Mucosa of stomach (tissue), 1 donor: ENCODE data around the gene GRIK5.

ENCODE experiments used
- H3K27me3 ChIP-seq: one replicate; pipeline ENCODE4 v1.7.0; 2013; ENCODE audit warnings: mild to moderate bottlenecking, low read length; ENCODE audit not compliant: control insufficient read depth, insufficient read depth
- H3K36me3 ChIP-seq: one replicate; pipeline ENCODE4 v1.7.0; 2013; ENCODE audit warnings: low read length; ENCODE audit not compliant: control insufficient read depth, insufficient read depth
- H3K4me1 ChIP-seq: one replicate; pipeline ENCODE4 v1.7.0; 2013; ENCODE audit warnings: mild to moderate bottlenecking, low read length; ENCODE audit not compliant: control insufficient read depth, insufficient read depth
- H3K4me3 ChIP-seq: one replicate; pipeline ENCODE4 v1.7.0; 2013; ENCODE audit warnings: low read length
- H3K9ac ChIP-seq: one replicate; pipeline ENCODE4 v1.7.0; 2013; ENCODE audit warnings: mild to moderate bottlenecking, low read length, moderate library complexity
- H3K9me3 ChIP-seq: one replicate; pipeline ENCODE4 v1.7.0; 2013; ENCODE audit warnings: mild to moderate bottlenecking, low read length, moderate library complexity; ENCODE audit not compliant: control insufficient read depth
- donor health status: Pancreatic carcinoma.

GRIK5 gene

GRCh38 chr19:42033413-42033812, 36.6 kb downstream of the GRIK5 start:
- no peak overlapping the region for H3K4me3 ChIP-seq

GRCh38 chr19:42032431-42032830, 37.6 kb downstream of the GRIK5 start:
- no peaks in the 10 kb centered on the region for H3K9me3 ChIP-seq
- no peak overlapping the region for H3K9ac ChIP-seq
- H3K27me3 ChIP-seq, result no peaks in the 10 kb centered on the region
- no peaks in the 10 kb centered on the region for H3K4me1 ChIP-seq
- H3K4me3 ChIP-seq, result no peak overlapping the region
- no peaks in the 10 kb centered on the region for H3K36me3 ChIP-seq

More at GRCh38 chr19:42033413-42033812, 36.6 kb downstream of the GRIK5 start:
- no peaks in the 10 kb centered on the region for H3K4me1 ChIP-seq
- H3K9me3 ChIP-seq, result no peaks in the 10 kb centered on the region
- H3K27me3 ChIP-seq, result no peaks in the 10 kb centered on the region
- no peak overlapping the region for H3K9ac ChIP-seq
- no peaks in the 10 kb centered on the region for H3K36me3 ChIP-seq

- H3K9me3 ChIP-seq, result no peaks in the 10 kb centered on the region
- no peak overlapping the region for H3K4me3 ChIP-seq
- no peaks in the 10 kb centered on the region for H3K36me3 ChIP-seq
- no peaks in the 10 kb centered on the region for H3K27me3 ChIP-seq
- H3K4me1 ChIP-seq, result no peaks in the 10 kb centered on the region
- H3K9ac ChIP-seq, result no peak overlapping the region
These were observed 39.2 kb downstream of the GRIK5 start for GRCh38 chr19:42030645-42031440.

- Histone ChIP-seq H3K9me3 (no peaks in the 10 kb centered on the region), H3K36me3 (no peaks in the 10 kb centered on the region), H3K9ac (no peak overlapping the region), H3K27me3 (peaks cover 9% of the 10 kb centered on the region), H3K4me1 (no peaks in the 10 kb centered on the region), H3K4me3 (no peak overlapping the region)
These were observed 41.4 kb downstream of the GRIK5 start for GRCh38 chr19:42028304-42029216.

- no peak overlapping the region for H3K4me3 ChIP-seq
- H3K36me3 ChIP-seq, result no peaks in the 10 kb centered on the region
- H3K4me1 ChIP-seq, result no peaks in the 10 kb centered on the region
- peaks cover 9% of the 10 kb centered on the region for H3K27me3 ChIP-seq
- H3K9ac ChIP-seq, result no peak overlapping the region
- no peaks in the 10 kb centered on the region for H3K9me3 ChIP-seq
These were observed 45.3 kb downstream of the GRIK5 start for GRCh38 chr19:42024622-42025111.

- no peaks in the 10 kb centered on the region for H3K36me3 ChIP-seq
- peaks cover 9% of the 10 kb centered on the region for H3K27me3 ChIP-seq
- no peak overlapping the region for H3K4me3 ChIP-seq
- no peaks in the 10 kb centered on the region for H3K9me3 ChIP-seq
- H3K4me1 ChIP-seq, result no peaks in the 10 kb centered on the region
- no peak overlapping the region for H3K9ac ChIP-seq
These were observed 46.1 kb downstream of the GRIK5 start for GRCh38 chr19:42023943-42024260.

- Histone ChIP-seq H3K36me3 (no peaks in the 10 kb centered on the region), H3K9me3 (no peaks in the 10 kb centered on the region), H3K27me3 (peaks cover 9% of the 10 kb centered on the region), H3K4me1 (no peaks in the 10 kb centered on the region), H3K9ac (no peak overlapping the region), H3K4me3 (no peak overlapping the region)
These were observed 46.7 kb downstream of the GRIK5 start for GRCh38 chr19:42023121-42023942.

- Histone ChIP-seq H3K36me3 (no peaks in the 10 kb centered on the region), H3K4me3 (no peak overlapping the region), H3K9ac (no peak overlapping the region), H3K27me3 (peaks cover 9% of the 10 kb centered on the region), H3K9me3 (no peaks in the 10 kb centered on the region), H3K4me1 (no peaks in the 10 kb centered on the region)
These were observed 47.4 kb downstream of the GRIK5 start for GRCh38 chr19:42022616-42023015.

GRCh38 chr19:42021185-42021584, 48.8 kb downstream of the GRIK5 start:
- peaks cover 9% of the 10 kb centered on the region for H3K27me3 ChIP-seq

GRCh38 chr19:42018503-42019193, 51.4 kb downstream of the GRIK5 start:
- no peaks in the 10 kb centered on the region for H3K27me3 ChIP-seq
- H3K4me3 ChIP-seq, result no peak overlapping the region
- H3K9ac ChIP-seq, result no peak overlapping the region
- H3K36me3 ChIP-seq, result no peaks in the 10 kb centered on the region
- no peaks in the 10 kb centered on the region for H3K9me3 ChIP-seq
- no peaks in the 10 kb centered on the region for H3K4me1 ChIP-seq

More at GRCh38 chr19:42021185-42021584, 48.8 kb downstream of the GRIK5 start:
- no peaks in the 10 kb centered on the region for H3K4me1 ChIP-seq
- no peak overlapping the region for H3K4me3 ChIP-seq
- no peak overlapping the region for H3K9ac ChIP-seq
- H3K9me3 ChIP-seq, result no peaks in the 10 kb centered on the region
- no peaks in the 10 kb centered on the region for H3K36me3 ChIP-seq

GRCh38 chr19:42017040-42017439, 53.0 kb downstream of the GRIK5 start:
- Histone ChIP-seq H3K36me3 (no peaks in the 10 kb centered on the region), H3K4me1 (no peaks in the 10 kb centered on the region), H3K4me3 (no peak overlapping the region), H3K27me3 (no peaks in the 10 kb centered on the region), H3K9ac (no peak overlapping the region), H3K9me3 (no peaks in the 10 kb centered on the region)
